GM19395 (cell line): ENCODE results near the gene KCNIP1.

Experiments
- ATAC-seq: cut with Tn5 transposase; IDR thresholded peaks from one replicate; pipeline ENCODE4 v1.9.1; 2021; ENCODE audit warnings: mild to moderate bottlenecking, moderate library complexity; ENCODE audit not compliant: unreplicated experiment

Gene KCNIP1

DNA sequence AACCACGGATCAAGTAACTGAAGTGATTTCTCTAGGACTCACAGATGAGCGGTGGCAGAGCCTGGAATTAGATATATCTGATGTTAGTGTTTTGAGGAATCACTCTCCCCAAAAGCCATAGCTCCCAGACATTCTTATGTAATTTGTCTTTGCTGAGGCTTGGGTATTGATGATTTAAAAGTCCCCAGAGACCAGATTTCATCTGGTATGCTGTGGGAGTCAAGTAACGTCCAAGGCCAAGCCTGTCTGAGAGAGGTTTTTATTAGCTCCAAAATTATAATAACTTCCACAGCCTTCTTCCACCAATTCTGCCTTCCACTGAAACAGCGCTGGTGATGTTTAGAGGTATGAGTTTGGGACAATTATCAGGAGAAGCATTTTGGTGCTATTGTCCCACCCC is 21.3 kb upstream of the KCNIP1 start:
- no peak for ATAC-seq

GRCh38 chr5:170483701-170484458 is 19.9 kb upstream of the KCNIP1 start:
- no peak for ATAC-seq

DNA sequence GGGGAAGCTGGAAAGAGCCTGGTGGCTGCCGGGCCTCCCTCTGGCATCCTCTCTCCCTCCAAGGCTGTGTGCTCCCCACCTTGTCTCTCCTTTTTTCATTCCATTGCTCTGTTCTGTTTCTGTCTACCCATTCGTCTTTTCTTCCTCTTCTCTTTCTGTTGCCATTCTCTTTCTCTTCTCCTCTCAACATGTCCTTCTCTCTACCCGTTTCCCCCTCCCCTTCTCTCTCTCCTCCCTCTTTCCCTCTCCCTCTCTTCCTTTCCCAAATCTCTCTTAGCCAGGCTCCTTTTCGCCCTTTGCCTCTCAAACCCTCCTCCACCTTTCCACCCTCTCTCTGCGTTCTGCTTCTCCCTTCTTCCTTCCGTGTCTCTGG is 19.4 kb upstream of the KCNIP1 start:
- no peak for ATAC-seq

DNA sequence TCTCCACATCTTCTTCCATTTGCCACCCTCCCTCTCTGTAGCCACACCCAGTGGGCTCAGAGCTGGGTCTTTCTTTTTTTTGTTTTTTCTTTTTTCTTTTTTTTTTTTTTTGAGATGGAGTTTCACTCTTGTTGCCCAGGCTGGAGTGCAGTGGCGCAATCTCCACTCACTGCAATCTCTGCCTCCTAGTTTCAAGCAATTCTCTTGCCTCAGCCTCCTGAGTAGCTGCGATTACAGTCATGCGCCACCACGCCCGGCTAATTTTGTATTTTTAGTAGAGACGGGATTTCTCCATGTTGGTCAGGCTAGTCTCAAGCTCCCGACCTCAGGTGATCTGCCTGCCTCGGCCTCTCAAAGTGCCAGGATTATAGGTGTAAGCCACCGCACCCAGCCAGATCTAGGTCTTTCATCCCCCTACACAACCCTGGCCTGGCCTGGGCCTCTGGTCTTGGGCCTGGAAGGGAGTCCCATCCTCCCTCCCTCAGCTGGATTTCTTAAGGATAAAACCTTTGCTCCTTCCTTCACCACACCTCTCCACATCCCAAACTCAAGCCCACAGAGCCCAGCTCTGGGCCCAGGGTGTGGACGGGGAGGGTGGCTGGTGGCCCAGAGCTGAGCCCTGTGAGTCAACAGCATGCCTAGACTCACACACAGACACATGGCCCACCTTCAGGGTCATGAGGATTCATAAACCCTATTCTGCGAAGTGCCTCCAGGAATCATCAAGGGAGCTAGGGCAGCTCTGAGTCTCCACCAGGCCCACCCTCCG is 18.8 kb upstream of the KCNIP1 start:
- no peak for ATAC-seq

- ATAC-seq, result no peak
Measured at GRCh38 chr5:170485616-170485911, 18.3 kb upstream of the KCNIP1 start.

DNA sequence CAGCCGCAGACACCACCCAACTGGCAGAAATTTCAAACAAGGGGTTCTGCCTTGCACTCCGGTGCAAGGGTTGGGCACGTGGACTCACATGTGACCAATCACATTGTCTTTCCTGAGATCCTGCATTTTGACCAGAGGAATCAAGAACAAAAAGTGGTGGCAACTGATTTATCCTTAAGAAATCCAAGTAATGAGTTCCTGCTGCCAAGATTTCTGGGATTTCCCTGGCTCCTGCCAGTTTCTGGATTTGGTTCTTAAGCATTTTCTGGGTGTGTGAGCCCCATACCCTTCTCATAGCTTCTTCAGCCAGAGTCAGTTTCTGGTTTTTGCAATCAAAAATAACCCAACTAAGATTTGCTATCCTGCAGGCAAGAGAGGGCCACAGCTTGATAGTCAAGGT is 17.4 kb upstream of the KCNIP1 start:
- ATAC-seq, result no peak

- no peak for ATAC-seq
Measured at GRCh38 chr5:170488570-170488969, 15.2 kb upstream of the KCNIP1 start.

DNA sequence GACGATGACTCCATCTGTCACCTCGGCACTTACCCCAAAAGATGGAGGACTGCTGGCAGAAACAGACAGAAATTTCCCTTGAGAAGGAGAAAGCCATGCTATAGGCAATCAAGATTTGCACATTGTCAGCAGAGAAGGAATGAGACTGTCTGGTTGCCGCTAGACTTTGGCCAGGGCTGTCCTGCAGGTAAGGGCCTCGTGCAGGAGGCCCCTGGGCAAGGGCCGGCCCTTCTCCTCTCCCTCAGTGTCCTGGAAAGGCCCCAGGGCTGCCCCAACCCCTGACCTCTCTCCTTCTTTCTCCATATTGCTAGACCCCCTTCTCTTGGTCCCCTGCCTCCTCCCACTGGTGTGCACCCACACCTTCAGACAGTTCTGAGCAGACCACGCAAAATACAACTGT is 14.6 kb upstream of the KCNIP1 start:
- no peak for ATAC-seq

DNA sequence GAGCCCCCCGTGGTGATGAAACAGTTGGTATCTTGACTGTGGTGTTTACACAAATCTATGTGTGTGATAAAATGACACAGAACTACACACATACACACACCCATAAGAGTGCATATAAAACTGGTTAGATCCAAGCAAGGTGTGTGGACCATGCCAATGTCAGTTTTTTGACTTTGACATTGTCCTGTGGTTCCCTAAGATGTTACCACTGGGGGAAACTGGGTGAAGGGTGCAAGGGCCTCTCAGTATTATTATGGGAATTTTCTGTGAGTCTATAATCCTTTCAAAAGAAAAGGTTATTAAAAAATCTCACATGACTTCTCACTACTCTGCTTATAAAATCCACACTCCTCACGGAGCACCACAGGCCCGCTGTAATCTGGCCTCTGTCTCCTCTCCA is 13.4 kb upstream of the KCNIP1 start:
- no peak for ATAC-seq

DNA sequence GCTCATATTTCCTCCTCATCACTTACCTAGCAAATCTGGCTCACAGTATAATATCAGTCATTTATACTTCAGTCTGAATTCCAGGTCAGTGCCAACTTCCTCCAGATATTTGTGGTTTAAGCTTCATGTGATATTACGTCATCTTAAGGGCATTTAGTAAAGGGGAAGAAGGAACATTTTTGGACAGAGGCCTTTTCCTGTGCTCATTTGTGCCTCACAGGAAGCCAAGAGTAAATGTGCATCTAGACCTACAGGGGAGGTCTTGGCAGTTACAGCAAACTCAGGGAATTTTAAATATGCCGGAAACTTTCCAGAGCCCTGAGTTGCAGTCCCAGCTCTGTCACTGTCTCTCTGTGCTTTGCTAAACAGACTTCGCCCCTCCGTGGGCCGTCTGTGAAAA is 12.3 kb upstream of the KCNIP1 start:
- ATAC-seq, result no peak

GRCh38 chr5:170493028-170493820 is 10.6 kb upstream of the KCNIP1 start:
- ATAC-seq, result no peak

DNA sequence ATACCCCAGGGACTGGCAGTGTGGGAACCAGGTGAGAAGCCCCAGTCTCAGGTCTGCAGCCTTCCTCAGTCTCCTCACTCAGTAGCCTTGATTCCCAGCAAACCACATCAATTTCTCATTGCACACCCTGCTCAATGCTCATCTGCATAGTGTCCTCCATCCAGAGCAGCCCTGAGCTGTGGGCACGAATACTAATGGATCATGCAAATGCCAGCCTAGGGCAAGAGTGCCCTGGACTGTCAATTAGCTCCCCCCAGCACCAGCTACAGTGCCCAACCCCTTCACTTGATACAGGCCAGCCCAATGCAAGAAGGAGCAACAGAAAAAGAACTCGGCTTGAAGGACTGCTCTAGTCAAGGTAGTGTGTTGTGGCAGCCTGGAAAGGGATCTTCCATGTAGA is 9.8 kb upstream of the KCNIP1 start:
- ATAC-seq, result no peak

DNA sequence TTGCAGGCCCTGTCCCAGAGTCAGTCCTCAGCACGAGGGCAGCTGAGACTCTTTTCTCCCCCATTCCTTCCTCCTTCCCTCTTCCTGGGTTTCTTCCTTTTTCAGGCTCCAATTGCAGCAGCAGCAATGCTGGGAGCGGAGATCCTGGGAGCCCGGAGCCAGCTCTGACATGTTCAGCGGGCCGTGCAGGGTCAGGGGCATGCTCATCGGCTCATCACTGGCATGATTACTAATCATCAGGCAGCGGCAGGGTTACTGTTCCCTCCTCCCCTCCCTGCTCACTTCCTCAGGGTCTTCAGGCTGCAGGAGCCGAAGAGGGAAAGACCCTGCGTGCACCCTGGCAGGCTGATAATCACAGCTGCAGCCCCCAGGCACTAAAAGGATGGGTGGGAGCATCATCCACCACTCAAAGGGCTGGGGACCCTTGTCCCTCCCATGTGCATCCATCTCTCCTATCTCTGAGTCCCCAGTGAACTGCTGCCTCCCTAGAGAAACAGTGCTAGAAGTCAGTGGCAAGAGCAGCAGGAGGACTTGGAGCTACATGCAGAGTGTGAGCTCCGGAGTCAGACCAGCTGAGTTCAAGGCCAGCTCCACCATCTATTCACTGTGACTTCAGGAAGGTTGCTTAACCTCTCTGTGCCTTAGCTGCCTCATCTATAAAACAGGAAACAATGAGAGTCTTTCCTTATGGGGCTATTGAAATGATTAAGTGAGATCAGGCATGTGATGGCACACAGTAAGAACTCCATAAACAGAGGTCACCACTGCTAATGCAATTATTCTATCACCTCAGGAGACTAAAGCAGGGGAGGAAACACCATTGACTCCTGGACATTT is 7.8 kb upstream of the KCNIP1 start:
- no peak for ATAC-seq

GRCh38 chr5:170496662-170497028 is 7.2 kb upstream of the KCNIP1 start:
- no peak for ATAC-seq

DNA sequence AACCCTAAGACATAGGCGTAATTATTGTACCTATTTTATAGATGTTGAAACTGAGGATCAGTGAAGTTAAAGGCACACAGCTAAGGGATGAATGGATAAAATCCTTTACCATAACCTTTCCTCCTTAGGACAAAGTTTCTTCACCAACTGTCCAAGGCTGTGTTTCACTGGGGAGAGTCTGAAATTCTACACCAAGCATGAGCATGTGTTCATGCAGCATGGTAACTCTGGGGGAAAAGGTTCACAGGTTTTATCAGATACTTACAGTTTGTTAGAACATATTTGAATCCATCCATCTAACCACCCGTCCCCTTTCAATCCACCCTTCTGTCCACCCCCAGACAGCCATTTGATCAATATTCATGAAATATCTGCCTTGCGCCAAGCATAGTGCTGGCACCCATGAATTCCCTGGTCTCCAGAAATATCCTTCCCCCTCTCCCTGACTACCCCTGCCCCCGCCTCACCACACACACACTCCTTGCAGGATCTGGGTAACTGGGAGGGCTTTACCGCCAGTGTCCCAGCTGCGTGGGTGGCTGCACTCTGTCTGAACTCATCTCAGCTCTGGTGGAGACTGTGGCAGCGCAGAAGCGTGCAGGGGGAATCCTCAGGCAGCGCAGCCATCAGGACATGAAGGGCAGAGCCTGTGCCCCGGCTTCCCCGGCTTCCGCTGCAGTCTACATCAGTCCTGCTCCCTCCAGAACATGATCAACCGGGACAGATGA is 6.3 kb upstream of the KCNIP1 start:
- no peak for ATAC-seq

- ATAC-seq, result no peak
Measured at GRCh38 chr5:170498811-170499351, 4.9 kb upstream of the KCNIP1 start.

DNA sequence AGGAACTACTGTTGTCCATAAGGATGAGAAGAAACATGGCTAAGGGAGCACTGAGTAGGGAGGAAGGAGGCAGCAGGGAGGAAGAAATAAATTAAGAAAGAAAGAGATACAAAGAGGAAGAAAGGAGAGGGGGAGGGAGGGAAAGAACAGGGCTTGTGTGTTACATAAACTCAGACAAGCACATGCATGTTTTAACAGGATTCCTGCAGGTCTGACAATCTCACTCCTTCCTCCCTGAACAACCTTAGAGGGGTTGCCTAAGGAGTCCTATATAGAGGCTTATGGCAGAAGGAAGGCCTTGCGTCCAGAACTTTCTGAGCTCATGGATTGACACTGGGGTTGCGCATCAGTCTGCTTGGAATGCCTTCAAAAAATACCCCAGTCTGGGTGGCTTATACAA is 4.2 kb upstream of the KCNIP1 start:
- ATAC-seq, result no peak

DNA sequence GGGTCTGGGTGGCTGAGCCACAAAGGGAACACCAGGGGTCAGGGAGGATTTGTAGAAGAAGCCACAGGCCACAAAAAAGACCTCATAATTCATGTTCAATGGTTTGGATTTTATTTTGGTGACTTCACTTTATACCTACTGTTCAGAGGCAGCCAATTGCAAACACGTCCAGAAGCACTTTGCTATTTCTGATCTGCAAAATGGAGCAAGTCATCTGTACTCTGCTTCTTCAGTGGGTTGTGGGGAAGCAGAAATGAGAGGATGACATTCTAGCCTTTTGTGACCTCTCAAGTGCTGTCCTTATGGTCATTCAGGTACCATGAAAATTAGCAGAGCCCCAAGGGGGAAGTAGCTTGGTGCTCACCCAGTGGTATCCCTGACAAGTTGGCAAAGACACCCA is 2.5 kb upstream of the KCNIP1 start:
- ATAC-seq, result no peak

- ATAC-seq, result no peak
Measured at GRCh38 chr5:170501931-170502330, 1.9 kb upstream of the KCNIP1 start.

- ATAC-seq, result no peak
Measured at GRCh38 chr5:170504616-170505266, 921 bp downstream of the KCNIP1 start.
